Panc1 (cell line): Measurements from ENCODE around the gene RALB. TPM values are rescaled to one million over a fixed set of nuclear protein-coding genes. Genes with fewer than 3 reads are reported as not detected.

Source experiments
- ATAC-seq: fragments of 200-7000 bp; cut with Tn5 transposase; 2 replicates; pipeline ENCODE4 v1.9.1; 2020; ENCODE audit warnings: mild to moderate bottlenecking, moderate library complexity
- BruUV-seq: library from RNA; stranded (reverse); fragments of 400-500 nt; replicated peaks from 2 replicates; lab custom pipeline; 2021; lab: Mats Ljungman, UMichigan
- CTCF ChIA-PET: fragments of 300-600 bp; sonication (Branson Sonifier 250); formaldehyde crosslinking; loops from one replicate; lab custom pipeline; 2022; ENCODE audit warnings: antibody characterized with exemption; lab: Charles Lee
- POLR2A ChIA-PET: fragments of 300-600 bp; sonication (Branson Sonifier 250); formaldehyde crosslinking; loops from one replicate; lab custom pipeline; 2022; ENCODE audit warnings: antibody characterized with exemption; lab: Charles Lee
- DNase-seq: peaks from one replicate; pipeline ENCODE4 v3.0.0-alpha.2; 2010; ENCODE audit warnings: low read depth, low spot score
- H3K27ac ChIP-seq: 2 replicates; pipeline ENCODE4 v1.5.1; 2011; ENCODE audit warnings: mild to moderate bottlenecking, low read length, inconsistent platforms
- H3K27me3 ChIP-seq: fragments of 200-500 bp; sonication (Bioruptor generic); 2 replicates; pipeline ENCODE4 v1.6.0; 2014; ENCODE audit warnings: low read length, inconsistent platforms; ENCODE audit not compliant: control insufficient read depth, insufficient read depth
- H3K36me3 ChIP-seq: fragments of 200-500 bp; sonication (Bioruptor generic); 2 replicates; pipeline ENCODE4 v1.5.1; 2014; ENCODE audit warnings: inconsistent platforms, mild to moderate bottlenecking, low read length, moderate library complexity; ENCODE audit not compliant: control insufficient read depth, insufficient read depth
- H3K4me1 ChIP-seq: 2 replicates; pipeline ENCODE4 v1.5.1; 2011; ENCODE audit warnings: inconsistent platforms, mild to moderate bottlenecking, low read length, moderate library complexity; ENCODE audit not compliant: control insufficient read depth, insufficient read depth
- H3K4me3 ChIP-seq, 2 experiments: 2 replicates each; pipeline ENCODE4 v1.5.1; 2011 to 2012; ENCODE audit warnings: low read depth in 2 of 2, low read length in 2 of 2, mild to moderate bottlenecking in 2 of 2, inconsistent platforms in 1 of 2, moderate library complexity in 1 of 2
- H3K9me3 ChIP-seq: fragments of 200-500 bp; sonication (Bioruptor generic); 2 replicates; pipeline ENCODE4 v1.5.1; 2014; ENCODE audit warnings: low read depth, mild to moderate bottlenecking, inconsistent platforms, low read length, moderate library complexity; ENCODE audit not compliant: control insufficient read depth, insufficient read depth
- POLR2AphosphoS5 ChIP-seq: IDR thresholded peaks from 2 replicates; pipeline ENCODE4 v1.6.1; 2012; ENCODE audit warnings: mild to moderate bottlenecking, low read depth, low read length, moderate library complexity
- SIN3A ChIP-seq: IDR thresholded peaks from 2 replicates; pipeline ENCODE4 v1.6.1; 2012; ENCODE audit warnings: low read depth, mild to moderate bottlenecking, low read length, moderate library complexity, borderline replicate concordance; ENCODE audit not compliant: insufficient read depth
- TCF7L2 ChIP-seq: IDR thresholded peaks from 2 replicates; pipeline ENCODE4 v1.6.1; 2011; ENCODE audit warnings: mild to moderate bottlenecking, low read depth, low read length, inconsistent platforms
- in situ Hi-C: cut with HindIII; loops from 2 replicates; pipeline ENCODE4 v1.10.0; 2016; ENCODE audit warnings: low sequenced_read_pairs, low pct_unique_long_range_greater_than_20kb
- intact Hi-C: fragments of 100-400 bp; cut with micrococcal nuclease; formaldehyde crosslinking; loops from one replicate; pipeline ENCODE4 v1.10.0; 2022; ENCODE audit not compliant: unreplicated experiment
- total RNA-seq: library from RNA; stranded (reverse); gene quantifications from one replicate; pipeline ENCODE4 v1.2.1, GENCODE V29; 2021; ENCODE audit not compliant: unreplicated experiment
- TF ChIP-seq, protein P1 (sequence below): fragments of 450-650 bp; IDR thresholded peaks from 2 replicates; pipeline ENCODE4 v1.5.1; 2017; ENCODE audit warnings: mild to moderate bottlenecking
- TF ChIP-seq, protein P2 (sequence below), 2 experiments: IDR thresholded peaks; 2 replicates each; pipeline ENCODE4 v1.6.1; 2011 to 2012; ENCODE audit warnings: low read depth in 2 of 2, control low read depth in 1 of 2, low read length in 1 of 2, mild to moderate bottlenecking in 1 of 2, moderate library complexity in 1 of 2; ENCODE audit not compliant: insufficient read depth in 1 of 2

RALB gene
- total RNA-seq, 1 experiment from 2014 or later = 47.8 TPM

DNA sequence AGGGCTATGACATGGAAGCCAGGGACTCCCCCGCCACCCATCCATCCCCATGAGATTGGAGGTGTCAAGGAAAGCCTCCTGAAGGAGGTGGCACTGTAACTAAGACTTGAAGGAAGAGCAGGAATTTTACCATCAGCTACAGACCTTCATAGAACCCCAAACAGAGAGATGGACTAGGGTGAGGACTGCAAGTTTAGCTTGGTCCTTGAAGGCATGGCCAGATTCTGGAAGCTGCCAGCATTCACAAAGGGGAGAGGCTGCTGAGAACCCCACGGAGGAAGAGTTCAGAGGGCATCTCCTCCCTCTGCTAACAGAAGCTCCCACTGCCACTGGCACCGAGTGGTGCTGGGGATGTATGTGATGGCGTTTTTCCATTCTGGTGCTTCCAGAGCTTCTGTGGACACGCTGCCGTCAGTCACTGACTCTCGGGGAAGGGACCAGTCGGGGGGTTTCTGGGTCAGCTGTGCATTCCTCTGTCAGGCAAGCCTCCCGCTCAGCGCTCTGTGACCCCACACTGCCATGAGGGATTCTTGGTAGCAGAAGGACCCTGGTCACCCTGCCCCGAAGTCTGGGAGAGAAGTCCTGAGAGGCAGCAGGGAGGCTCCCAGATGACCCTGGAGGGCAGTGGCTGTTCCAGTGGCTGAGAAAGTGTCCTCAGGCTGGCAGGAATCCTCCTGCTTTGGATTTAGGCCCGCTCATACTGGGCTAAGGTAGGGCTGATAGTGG lies 47.5 kb upstream of the RALB start:
- ChIA-PET CTCF (no interaction called here), POLR2A (no interaction called here)
- H3K27me3 ChIP-seq = no peaks in the 10 kb centered on the region
- H3K4me1 ChIP-seq = no peaks in the 10 kb centered on the region
- no peak overlapping the region for H3K27ac ChIP-seq
- no peak for DNase-seq
- TF ChIP-seq, protein P1, sequence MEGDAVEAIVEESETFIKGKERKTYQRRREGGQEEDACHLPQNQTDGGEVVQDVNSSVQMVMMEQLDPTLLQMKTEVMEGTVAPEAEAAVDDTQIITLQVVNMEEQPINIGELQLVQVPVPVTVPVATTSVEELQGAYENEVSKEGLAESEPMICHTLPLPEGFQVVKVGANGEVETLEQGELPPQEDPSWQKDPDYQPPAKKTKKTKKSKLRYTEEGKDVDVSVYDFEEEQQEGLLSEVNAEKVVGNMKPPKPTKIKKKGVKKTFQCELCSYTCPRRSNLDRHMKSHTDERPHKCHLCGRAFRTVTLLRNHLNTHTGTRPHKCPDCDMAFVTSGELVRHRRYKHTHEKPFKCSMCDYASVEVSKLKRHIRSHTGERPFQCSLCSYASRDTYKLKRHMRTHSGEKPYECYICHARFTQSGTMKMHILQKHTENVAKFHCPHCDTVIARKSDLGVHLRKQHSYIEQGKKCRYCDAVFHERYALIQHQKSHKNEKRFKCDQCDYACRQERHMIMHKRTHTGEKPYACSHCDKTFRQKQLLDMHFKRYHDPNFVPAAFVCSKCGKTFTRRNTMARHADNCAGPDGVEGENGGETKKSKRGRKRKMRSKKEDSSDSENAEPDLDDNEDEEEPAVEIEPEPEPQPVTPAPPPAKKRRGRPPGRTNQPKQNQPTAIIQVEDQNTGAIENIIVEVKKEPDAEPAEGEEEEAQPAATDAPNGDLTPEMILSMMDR = no peak
- TF ChIP-seq SIN3A (no peak), TCF7L2 (no peak), POLR2AphosphoS5 (no peak)
- TF ChIP-seq, protein P2, sequence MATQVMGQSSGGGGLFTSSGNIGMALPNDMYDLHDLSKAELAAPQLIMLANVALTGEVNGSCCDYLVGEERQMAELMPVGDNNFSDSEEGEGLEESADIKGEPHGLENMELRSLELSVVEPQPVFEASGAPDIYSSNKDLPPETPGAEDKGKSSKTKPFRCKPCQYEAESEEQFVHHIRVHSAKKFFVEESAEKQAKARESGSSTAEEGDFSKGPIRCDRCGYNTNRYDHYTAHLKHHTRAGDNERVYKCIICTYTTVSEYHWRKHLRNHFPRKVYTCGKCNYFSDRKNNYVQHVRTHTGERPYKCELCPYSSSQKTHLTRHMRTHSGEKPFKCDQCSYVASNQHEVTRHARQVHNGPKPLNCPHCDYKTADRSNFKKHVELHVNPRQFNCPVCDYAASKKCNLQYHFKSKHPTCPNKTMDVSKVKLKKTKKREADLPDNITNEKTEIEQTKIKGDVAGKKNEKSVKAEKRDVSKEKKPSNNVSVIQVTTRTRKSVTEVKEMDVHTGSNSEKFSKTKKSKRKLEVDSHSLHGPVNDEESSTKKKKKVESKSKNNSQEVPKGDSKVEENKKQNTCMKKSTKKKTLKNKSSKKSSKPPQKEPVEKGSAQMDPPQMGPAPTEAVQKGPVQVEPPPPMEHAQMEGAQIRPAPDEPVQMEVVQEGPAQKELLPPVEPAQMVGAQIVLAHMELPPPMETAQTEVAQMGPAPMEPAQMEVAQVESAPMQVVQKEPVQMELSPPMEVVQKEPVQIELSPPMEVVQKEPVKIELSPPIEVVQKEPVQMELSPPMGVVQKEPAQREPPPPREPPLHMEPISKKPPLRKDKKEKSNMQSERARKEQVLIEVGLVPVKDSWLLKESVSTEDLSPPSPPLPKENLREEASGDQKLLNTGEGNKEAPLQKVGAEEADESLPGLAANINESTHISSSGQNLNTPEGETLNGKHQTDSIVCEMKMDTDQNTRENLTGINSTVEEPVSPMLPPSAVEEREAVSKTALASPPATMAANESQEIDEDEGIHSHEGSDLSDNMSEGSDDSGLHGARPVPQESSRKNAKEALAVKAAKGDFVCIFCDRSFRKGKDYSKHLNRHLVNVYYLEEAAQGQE (IDR thresholded peaks at IDR 0.05; ENCODE audit: insufficient read depth in 1 of 2, low read depth in 2 of 2, low read length in 1 of 2) = no peak
- H3K4me3 ChIP-seq = no peak overlapping the region
- H3K36me3 ChIP-seq = no peaks in the 10 kb centered on the region
- no peak for ATAC-seq
- no peaks in the 10 kb centered on the region for H3K9me3 ChIP-seq
- in situ Hi-C loops (no loop called here), intact Hi-C loops (no loop called here)
- BruUV-seq = no TSS peak

DNA sequence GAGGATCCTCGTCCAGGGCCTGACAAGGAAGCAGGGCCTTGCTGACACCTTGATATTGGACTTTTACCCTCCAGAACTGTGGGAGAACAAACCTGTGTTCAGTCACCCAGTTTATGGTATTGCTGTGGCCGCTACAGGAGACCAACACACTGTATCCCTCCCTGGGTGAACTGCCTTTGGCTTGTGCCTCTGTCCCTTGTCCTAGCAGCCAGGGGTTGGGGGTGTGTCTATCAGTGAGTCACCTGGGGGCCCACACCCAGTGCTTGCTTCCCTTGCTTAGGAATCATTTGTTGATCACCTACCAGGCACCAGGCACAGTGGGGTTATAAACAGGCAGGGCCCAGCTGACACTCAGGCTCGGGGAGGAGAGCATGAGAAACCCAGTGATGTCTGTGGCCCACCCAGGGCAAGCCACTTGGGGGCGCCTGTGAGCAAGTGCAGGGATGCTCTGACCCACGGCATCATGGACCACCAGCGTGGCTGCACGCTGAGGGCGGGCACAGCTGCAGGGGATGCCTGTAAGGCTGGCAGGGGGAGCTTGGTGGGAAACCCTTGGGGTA lies 46.5 kb upstream of the RALB start:
- H3K36me3 ChIP-seq = no peaks in the 10 kb centered on the region
- in situ Hi-C loops = no loop called here
- TF ChIP-seq POLR2AphosphoS5 (no peak), SIN3A (no peak), TCF7L2 (no peak)
- TF ChIP-seq, protein P2 (IDR thresholded peaks at IDR 0.05; ENCODE audit: insufficient read depth in 1 of 2, low read depth in 2 of 2, low read length in 1 of 2) = no peak
- TF ChIP-seq, protein P1 = peak; percentile 73
- no peak overlapping the region for H3K4me3 ChIP-seq
- H3K9me3 ChIP-seq = no peaks in the 10 kb centered on the region
- POLR2A ChIA-PET = no interaction called here
- DNase-seq = no peak
- H3K4me1 ChIP-seq = no peaks in the 10 kb centered on the region
- no peaks in the 10 kb centered on the region for H3K27me3 ChIP-seq
- no TSS peak for BruUV-seq
- intact Hi-C loops = no loop called here
- H3K27ac ChIP-seq = no peak overlapping the region
- ATAC-seq = peak; percentile 48; the same call in 1 of the 2 replicates
- CTCF ChIA-PET = no interaction called here
